GM12865 (cell line): ENCODE measurements around the gene TYROBP.

Experiments
- DNase-seq: peaks from one replicate; pipeline ENCODE4 v3.0.0; 2010; ENCODE audit warnings: low read depth
- H3K4me3 ChIP-seq: 2 replicates; pipeline ENCODE4 v1.5.1; 2011; ENCODE audit warnings: mild to moderate bottlenecking, low read depth, low read length, control low read depth
- TF ChIP-seq, protein P1 (sequence below): IDR thresholded peaks from 2 replicates; pipeline ENCODE4 v1.5.1; 2011; ENCODE audit warnings: low read length, control low read depth, low read depth, inconsistent platforms; ENCODE audit not compliant: insufficient read depth; ENCODE audit errors: missing control alignments

Gene TYROBP

GRCh38 chr19:35889370-35890112, 18.6 kb downstream of the TYROBP start:
- DNase-seq, result no peak
- TF ChIP-seq, protein P1, sequence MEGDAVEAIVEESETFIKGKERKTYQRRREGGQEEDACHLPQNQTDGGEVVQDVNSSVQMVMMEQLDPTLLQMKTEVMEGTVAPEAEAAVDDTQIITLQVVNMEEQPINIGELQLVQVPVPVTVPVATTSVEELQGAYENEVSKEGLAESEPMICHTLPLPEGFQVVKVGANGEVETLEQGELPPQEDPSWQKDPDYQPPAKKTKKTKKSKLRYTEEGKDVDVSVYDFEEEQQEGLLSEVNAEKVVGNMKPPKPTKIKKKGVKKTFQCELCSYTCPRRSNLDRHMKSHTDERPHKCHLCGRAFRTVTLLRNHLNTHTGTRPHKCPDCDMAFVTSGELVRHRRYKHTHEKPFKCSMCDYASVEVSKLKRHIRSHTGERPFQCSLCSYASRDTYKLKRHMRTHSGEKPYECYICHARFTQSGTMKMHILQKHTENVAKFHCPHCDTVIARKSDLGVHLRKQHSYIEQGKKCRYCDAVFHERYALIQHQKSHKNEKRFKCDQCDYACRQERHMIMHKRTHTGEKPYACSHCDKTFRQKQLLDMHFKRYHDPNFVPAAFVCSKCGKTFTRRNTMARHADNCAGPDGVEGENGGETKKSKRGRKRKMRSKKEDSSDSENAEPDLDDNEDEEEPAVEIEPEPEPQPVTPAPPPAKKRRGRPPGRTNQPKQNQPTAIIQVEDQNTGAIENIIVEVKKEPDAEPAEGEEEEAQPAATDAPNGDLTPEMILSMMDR, result no peak
- H3K4me3 ChIP-seq, result no peak overlapping the region

DNA sequence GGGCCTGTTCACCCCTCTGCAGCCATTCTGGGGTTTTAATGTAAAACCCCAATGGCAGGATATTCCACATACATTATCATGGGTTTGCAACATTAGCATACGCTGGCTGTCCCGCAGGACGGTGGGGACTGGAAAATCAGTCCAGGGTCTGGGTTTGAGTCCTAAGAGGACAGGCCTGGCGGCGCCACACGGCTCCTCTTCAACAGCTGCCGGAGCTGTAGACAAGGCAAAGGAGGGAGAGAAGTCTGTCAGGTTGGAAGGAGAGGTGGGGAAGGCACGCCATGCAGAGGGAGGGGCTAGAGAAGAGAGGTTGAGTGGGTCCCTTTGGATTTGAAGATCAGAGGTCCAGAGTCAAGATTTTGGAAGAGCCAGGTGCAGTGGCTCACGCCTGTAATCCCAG, 19.7 kb downstream of the TYROBP start:
- H3K4me3 ChIP-seq, result no peak overlapping the region
- TF ChIP-seq, protein P1, result no peak
- no peak for DNase-seq

DNA sequence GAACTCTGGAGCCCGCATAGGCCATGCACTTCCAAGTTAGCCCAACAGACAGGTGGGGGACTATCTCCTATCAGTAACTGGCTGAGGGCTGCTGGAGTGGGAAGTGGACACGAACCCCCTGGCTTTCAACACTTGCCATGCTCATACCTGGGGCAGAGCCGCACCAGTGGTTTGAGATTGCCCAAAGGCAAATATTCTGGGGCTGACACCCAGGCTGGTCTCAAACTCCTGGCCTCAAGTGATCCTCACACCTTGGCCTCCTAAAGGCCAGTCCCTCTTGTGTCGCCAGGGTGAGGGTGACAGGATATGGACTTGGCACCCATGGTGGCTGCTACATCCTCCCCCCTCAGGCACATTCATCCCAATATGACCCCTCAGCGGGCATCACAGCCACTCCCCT, 20.9 kb downstream of the TYROBP start:
- H3K4me3 ChIP-seq, result no peak overlapping the region
- TF ChIP-seq, protein P1, result no peak
- DNase-seq, result no peak

DNA sequence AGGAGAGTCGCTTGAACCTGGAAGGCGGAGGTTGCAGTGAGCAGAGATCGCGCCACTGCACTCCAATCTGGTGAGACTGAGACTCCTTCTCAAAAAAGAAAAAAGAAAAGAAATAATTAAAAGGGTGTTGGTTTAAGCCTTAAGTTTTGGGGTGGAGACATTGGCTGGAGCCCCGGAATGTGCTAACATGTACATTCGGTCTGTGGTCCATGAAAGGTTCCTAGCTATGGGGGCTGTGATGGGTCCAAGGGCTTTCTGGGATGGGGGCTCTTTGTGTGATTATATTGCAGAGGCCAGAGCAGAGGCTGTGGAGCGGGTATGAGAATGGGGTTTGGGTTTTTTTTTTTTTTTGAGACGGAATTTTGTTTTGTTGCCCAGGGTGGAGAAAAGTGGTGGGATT, 22.2 kb downstream of the TYROBP start:
- no peak overlapping the region for H3K4me3 ChIP-seq
- TF ChIP-seq, protein P1, result no peak
- DNase-seq, result no peak

GRCh38 chr19:35885225-35885738, 22.8 kb downstream of the TYROBP start:
- TF ChIP-seq, protein P1, result no peak
- H3K4me3 ChIP-seq, result no peak overlapping the region
- DNase-seq, result no peak

- TF ChIP-seq, protein P1, result no peak
- DNase-seq, result no peak
- no peak overlapping the region for H3K4me3 ChIP-seq
These were observed 24.2 kb downstream of the TYROBP start for GRCh38 chr19:35883882-35884281.
